HepG2 (cell line): Measurements from ENCODE around the gene NFKBIL1. TPM values are rescaled to one million over a fixed set of nuclear protein-coding genes. Genes with fewer than 3 reads are reported as not detected.

Experiments used
- CEBPB ChIP-seq: IDR thresholded peaks from 2 replicates; pipeline ENCODE4 v1.6.1; 2011; ENCODE audit warnings: low read depth, low read length, improper control_type of control experiment, borderline replicate concordance
- CHCHD3 ChIP-seq: sonication (generic); formaldehyde crosslinking; IDR thresholded peaks from 2 replicates; pipeline ENCODE4 v1.8.0; 2022; ENCODE audit warnings: mild to moderate bottlenecking, missing genetic modification reagents, moderate library complexity
- GPBP1L1 ChIP-seq: sonication (generic); formaldehyde crosslinking; IDR thresholded peaks from 2 replicates; pipeline ENCODE4 v1.5.0; 2020; ENCODE audit warnings: mild to moderate bottlenecking, missing genetic modification reagents
- HHEX ChIP-seq: IDR thresholded peaks from 2 replicates; pipeline ENCODE4 v1.6.1; 2016; ENCODE audit warnings: control low read depth
- HNF4A ChIP-seq: sonication (generic); formaldehyde crosslinking; IDR thresholded peaks from 2 replicates; pipeline ENCODE4 v1.4.0; 2020; ENCODE audit warnings: missing genetic modification reagents
- MLX ChIP-seq: IDR thresholded peaks from 2 replicates; pipeline ENCODE4 v1.6.1; 2016
- NR3C1 ChIP-seq: sonication (generic); formaldehyde crosslinking; IDR thresholded peaks from 2 replicates; pipeline ENCODE4 v1.4.0; 2020; ENCODE audit warnings: missing genetic modification reagents
- PRPF4 ChIP-seq: fragments of 200-400 bp; formaldehyde crosslinking; IDR thresholded peaks from 2 replicates; pipeline ENCODE4 v1.6.1; 2016; ENCODE audit warnings: low read length, low read depth; ENCODE audit not compliant: poor library complexity, severe bottlenecking
- RCOR2 ChIP-seq: IDR thresholded peaks from 2 replicates; pipeline ENCODE4 v1.6.1; 2016; ENCODE audit warnings: missing biosample characterization, missing genetic modification reagents
- ZGPAT ChIP-seq: IDR thresholded peaks from 2 replicates; pipeline ENCODE4 v1.6.1; 2016; ENCODE audit warnings: mild to moderate bottlenecking
- ZNF18 ChIP-seq: sonication (generic); formaldehyde crosslinking; IDR thresholded peaks from 2 replicates; pipeline ENCODE4 v1.8.0; 2022; ENCODE audit warnings: mild to moderate bottlenecking, missing genetic modification reagents; ENCODE audit not compliant: insufficient replicate concordance
- ZNF232 ChIP-seq: sonication (generic); formaldehyde crosslinking; IDR thresholded peaks from 2 replicates; pipeline ENCODE4 v1.4.0; 2020; ENCODE audit warnings: missing genetic modification reagents, borderline replicate concordance
- ZNF280B ChIP-seq: sonication (generic); formaldehyde crosslinking; IDR thresholded peaks from 2 replicates; pipeline ENCODE4 v1.5.0; 2020; ENCODE audit warnings: missing genetic modification reagents, mild to moderate bottlenecking, borderline replicate concordance
- ZNF501 ChIP-seq: sonication (generic); formaldehyde crosslinking; IDR thresholded peaks from 2 replicates; pipeline ENCODE4 v1.5.1; 2020; ENCODE audit warnings: mild to moderate bottlenecking, moderate library complexity, missing genetic modification reagents
- ZNF550 ChIP-seq: sonication (generic); formaldehyde crosslinking; IDR thresholded peaks from 2 replicates; pipeline ENCODE4 v1.4.0; 2020; ENCODE audit warnings: mild to moderate bottlenecking, missing genetic modification reagents, borderline replicate concordance
- ZNF558 ChIP-seq: sonication (generic); formaldehyde crosslinking; IDR thresholded peaks from 2 replicates; pipeline ENCODE4 v1.9.0; 2022; ENCODE audit warnings: mild to moderate bottlenecking, missing genetic modification reagents, borderline replicate concordance
- ZNF775 ChIP-seq: sonication (generic); formaldehyde crosslinking; IDR thresholded peaks from 2 replicates; pipeline ENCODE4 v1.4.0; 2020; ENCODE audit warnings: missing genetic modification reagents, mild to moderate bottlenecking, moderate library complexity, borderline replicate concordance
- ZNF790 ChIP-seq: sonication (generic); formaldehyde crosslinking; IDR thresholded peaks from 2 replicates; pipeline ENCODE4 v1.8.0; 2022; ENCODE audit warnings: missing genetic modification reagents, mild to moderate bottlenecking, borderline replicate concordance
- ZXDC ChIP-seq: sonication (generic); formaldehyde crosslinking; IDR thresholded peaks from 2 replicates; pipeline ENCODE4 v1.5.0; 2020; ENCODE audit warnings: mild to moderate bottlenecking, missing genetic modification reagents
- polyA plus RNA-seq, 8 experiments: library from polyadenylated mRNA; depleted of rRNA in 3 of 8; stranded (reverse) in 7 of 8; unstranded in 1 of 8; fragments of >200 nt; fragmentation: Illumina TruSeq in 4 of 8; extraction: Trizol in 4 of 8; gene quantifications; 2 replicates each; pipeline versions ENCODE4 v1.2.1 to v1.2.3, GENCODE V29; 2011 to 2016; ENCODE audit warnings: low read depth in 4 of 8, missing spikeins in 1 of 8, mixed read lengths in 1 of 8; ENCODE audit not compliant: insufficient read depth in 1 of 8
- total RNA-seq, 5 experiments: library from RNA; depleted of rRNA; stranded (reverse); fragments of >200 nt; fragmentation: Illumina TruSeq; extraction: Trizol; gene quantifications; 2 replicates each; pipeline ENCODE4 v1.2.3, GENCODE V29; 2016; ENCODE audit warnings: low read depth in 1 of 5

NFKBIL1 gene
- total and polyA plus RNA-seq, 2 of the 13 experiments (the other 11 are each of a cell fraction or from before 2014, with no cell fraction given): 9.7 to 19.5 TPM

GRCh38 chr6:31580807-31581433, 33.5 kb downstream of the NFKBIL1 start (continued):
- peak; percentile 71; the same call in 1 of the 2 replicates for TF ChIP-seq ZNF501
- peak; percentile 86; the same call in 1 of the 2 replicates for TF ChIP-seq ZNF280B (CRISPR knock-in tag)
- TF ChIP-seq HNF4A: no peak; the same call in 1 of the 2 replicates
- peak; percentile 82; the same call in 1 of the 2 replicates for TF ChIP-seq ZNF550 (CRISPR knock-in tag)
- peak; percentile 48; the same call in 1 of the 2 replicates for TF ChIP-seq MLX (CRISPR knock-in tag)
- peak; percentile 52; the same call in 1 of the 2 replicates for TF ChIP-seq CHCHD3
- no peak for TF ChIP-seq ZNF790 (CRISPR knock-in tag)
- TF ChIP-seq ZGPAT: peak; percentile 91
- no peak for TF ChIP-seq PRPF4
- TF ChIP-seq CEBPB: no peak
- TF ChIP-seq RCOR2 (CRISPR knock-in tag): no peak
- TF ChIP-seq GPBP1L1 (CRISPR knock-in tag): no peak
- no peak for TF ChIP-seq HHEX
- TF ChIP-seq ZNF558 (CRISPR knock-in tag): peak; percentile 43; the same call in 1 of the 2 replicates
- TF ChIP-seq ZXDC (CRISPR knock-in tag): peak; percentile 95
- no peak for TF ChIP-seq ZNF775 (CRISPR knock-in tag)
- TF ChIP-seq ZNF18: no peak
- TF ChIP-seq ZNF232: no peak
- TF ChIP-seq NR3C1 (CRISPR knock-in tag): no peak
